HepG2 (cell line): ENCODE results near the gene CHKA. TPM values are rescaled to one million over a fixed set of nuclear protein-coding genes. Genes with fewer than 3 reads are reported as not detected.
A peak's percentile ranks its signal among the peaks of the same experiment; 100 is the strongest.

Source experiments
- ATAC-seq: fragments of 200-7000 bp; cut with Tn5 transposase; 3 replicates; pipeline ENCODE4 v1.9.1; 2020; ENCODE audit warnings: mild to moderate bottlenecking, moderate library complexity
- BruUV-seq: library from RNA; stranded (reverse); fragments of 400-500 nt; replicated peaks from 2 replicates; lab custom pipeline; 2021; lab: Mats Ljungman, UMichigan
- CTCF ChIA-PET: fragments of 300-600 bp; formaldehyde crosslinking; extraction: SDS; loops from one replicate; lab custom pipeline; 2021; ENCODE audit warnings: low total read pairs, inconsistent platforms, low intra/inter-chr PET ratio; lab: Yijun Ruan, JAX
- POLR2A ChIA-PET: fragments of 350-600 bp; sonication (Branson Sonifier 250); formaldehyde crosslinking; loops from one replicate; lab custom pipeline; 2020; ENCODE audit warnings: antibody characterized with exemption, inconsistent platforms; lab: Yijun Ruan, JAX
- DNase-seq: peaks from one replicate; pipeline ENCODE4 v3.0.0-alpha.2; 2015; ENCODE audit warnings: low spot score
- FAIRE-seq: peaks from 3 replicates; lab custom pipeline; 2011; peaks lifted over from hg19 to GRCh38; lab: Jason Lieb, UNC
- H2AFZ ChIP-seq: one replicate; pipeline ENCODE4 v1.6.1; 2011; ENCODE audit warnings: low read length, inconsistent platforms
- H3K27ac ChIP-seq: fragments of 300-600 bp; 3 replicates; pipeline ENCODE4 v1.8.0; 2011; ENCODE audit warnings: mixed run types, mild to moderate bottlenecking, mixed read lengths, low read length, inconsistent platforms; ENCODE audit not compliant: insufficient read depth; ENCODE audit errors: extremely low read length
- H3K27me3 ChIP-seq, 2 experiments: fragments of 200-600 bp in 1 of 2; 2 replicates in 1 of 2; 3 replicates in 1 of 2; pipeline versions ENCODE4 v1.6.0 to v1.8.0; 2011; ENCODE audit warnings: low read length in 2 of 2, mild to moderate bottlenecking in 2 of 2, moderate library complexity in 2 of 2, inconsistent platforms in 1 of 2; ENCODE audit not compliant: insufficient read depth in 2 of 2, control insufficient read depth in 1 of 2
- H3K36me3 ChIP-seq, 2 experiments: fragments of 200-600 bp in 1 of 2; replicated peaks in 1 of 2; 2 replicates in 1 of 2; 3 replicates in 1 of 2; pipeline versions ENCODE4 v1.5.1 to v1.8.0; 2011; ENCODE audit warnings: low read length in 2 of 2, inconsistent platforms in 1 of 2; ENCODE audit not compliant: insufficient read depth in 2 of 2, control insufficient read depth in 1 of 2
- H3K4me1 ChIP-seq: 2 replicates; pipeline ENCODE4 v1.5.1; 2012; ENCODE audit warnings: low read length, inconsistent platforms; ENCODE audit not compliant: insufficient read depth
- H3K4me2 ChIP-seq: 2 replicates; pipeline ENCODE4 v1.6.0; 2011; ENCODE audit warnings: low read depth, low read length, inconsistent platforms
- H3K4me3 ChIP-seq, 3 experiments: fragments of 200-600 bp in 1 of 3; sonication (generic), shearing (Covaris generic) in 1 of 3; replicated peaks in 1 of 3; 2 replicates each; pipeline ENCODE4 v1.5.1; 2011 to 2016; ENCODE audit warnings: low read length in 3 of 3, inconsistent platforms in 2 of 3, low read depth in 2 of 3, mild to moderate bottlenecking in 2 of 3, control low read depth in 1 of 3, mixed read lengths in 1 of 3; ENCODE audit not compliant: insufficient read depth in 1 of 3
- H3K79me2 ChIP-seq: one replicate; pipeline ENCODE4 v1.6.1; 2011; ENCODE audit warnings: low read length, inconsistent platforms; ENCODE audit not compliant: insufficient read depth
- H3K9ac ChIP-seq: 2 replicates; pipeline ENCODE4 v1.6.0; 2011; ENCODE audit warnings: mild to moderate bottlenecking, low read depth, low read length, inconsistent platforms; ENCODE audit not compliant: insufficient read depth
- H3K9me3 ChIP-seq: 2 replicates; pipeline ENCODE4 v1.5.1; 2012; ENCODE audit warnings: mild to moderate bottlenecking, low read length
- H4K20me1 ChIP-seq: 2 replicates; pipeline ENCODE4 v1.6.0; 2011; ENCODE audit warnings: inconsistent platforms, mild to moderate bottlenecking, low read length, moderate library complexity; ENCODE audit not compliant: insufficient read depth
- AGO2 ChIP-seq: fragments of 200-400 bp; formaldehyde crosslinking; optimal IDR thresholded peaks from 2 replicates; pipeline ENCODE3; 2017; ENCODE audit warnings: mild to moderate bottlenecking, low read depth, low read length, moderate library complexity
- FOXO1 ChIP-seq: sonication (generic); formaldehyde crosslinking; IDR thresholded peaks from 2 replicates; pipeline ENCODE4 v1.4.0; 2020; ENCODE audit warnings: missing genetic modification reagents
- HNRNPL ChIP-seq: fragments of 200-400 bp; formaldehyde crosslinking; IDR thresholded peaks from 2 replicates; pipeline ENCODE4 v1.6.1; 2017; ENCODE audit warnings: mild to moderate bottlenecking, low read depth, low read length
- KLF16 ChIP-seq, 2 experiments: sonication (generic) in 1 of 2; formaldehyde crosslinking in 1 of 2; IDR thresholded peaks; 2 replicates each; pipeline versions ENCODE4 v1.6.1 to v1.8.0; 2016 to 2023; ENCODE audit warnings: missing genetic modification reagents in 2 of 2, missing compliant biosample characterization in 1 of 2
- POLR2A ChIP-seq, 2 experiments: IDR thresholded peaks; 2 replicates each; pipeline ENCODE4 v1.6.1; 2011; ENCODE audit warnings: low read depth in 2 of 2, low read length in 2 of 2, mild to moderate bottlenecking in 1 of 2, moderate library complexity in 1 of 2; ENCODE audit not compliant: insufficient read depth in 1 of 2
- RBFOX2 ChIP-seq: fragments of 200-400 bp; formaldehyde crosslinking; IDR thresholded peaks from 2 replicates; pipeline ENCODE4 v1.6.1; 2017; ENCODE audit warnings: low read depth, mild to moderate bottlenecking, low read length
- ZNF839 ChIP-seq: sonication (generic); formaldehyde crosslinking; IDR thresholded peaks from 2 replicates; pipeline ENCODE4 v1.4.0; 2020; ENCODE audit warnings: missing genetic modification reagents, mild to moderate bottlenecking, borderline replicate concordance
- WGBS: methylation state at CpG from one replicate; pipeline ENCODE4 v1.1.6; 2017; ENCODE audit warnings: low lambda C conversion rate; 5-methylcytosine and 5-hydroxymethylcytosine counted together
- in situ Hi-C: cut with HindIII; loops from 2 replicates; pipeline ENCODE4 v1.10.0; 2017; ENCODE audit warnings: low pct_unique_long_range_greater_than_20kb; ENCODE audit not compliant: extremely low pct_ligation_motif_present
- intact Hi-C: fragments of 100-400 bp; cut with micrococcal nuclease; formaldehyde crosslinking; loops from one replicate; pipeline ENCODE4 v1.10.0; 2022; ENCODE audit not compliant: unreplicated experiment
- polyA plus RNA-seq, 8 experiments: library from polyadenylated mRNA; depleted of rRNA in 3 of 8; stranded (reverse) in 7 of 8; unstranded in 1 of 8; fragments of >200 nt; fragmentation: Illumina TruSeq in 4 of 8; extraction: Trizol in 4 of 8; gene quantifications; 2 replicates each; pipeline versions ENCODE4 v1.2.1 to v1.2.3, GENCODE V29; 2011 to 2016; ENCODE audit warnings: low read depth in 4 of 8, missing spikeins in 1 of 8, mixed read lengths in 1 of 8; ENCODE audit not compliant: insufficient read depth in 1 of 8
- total RNA-seq, 5 experiments: library from RNA; depleted of rRNA; stranded (reverse); fragments of >200 nt; fragmentation: Illumina TruSeq; extraction: Trizol; gene quantifications; 2 replicates each; pipeline ENCODE4 v1.2.3, GENCODE V29; 2016; ENCODE audit warnings: low read depth in 1 of 5

Gene CHKA
- total and polyA plus RNA-seq, 2 of the 13 experiments (the other 11 are each of a cell fraction or from before 2014, with no cell fraction given), result 71.6 to 92.7 TPM

DNA sequence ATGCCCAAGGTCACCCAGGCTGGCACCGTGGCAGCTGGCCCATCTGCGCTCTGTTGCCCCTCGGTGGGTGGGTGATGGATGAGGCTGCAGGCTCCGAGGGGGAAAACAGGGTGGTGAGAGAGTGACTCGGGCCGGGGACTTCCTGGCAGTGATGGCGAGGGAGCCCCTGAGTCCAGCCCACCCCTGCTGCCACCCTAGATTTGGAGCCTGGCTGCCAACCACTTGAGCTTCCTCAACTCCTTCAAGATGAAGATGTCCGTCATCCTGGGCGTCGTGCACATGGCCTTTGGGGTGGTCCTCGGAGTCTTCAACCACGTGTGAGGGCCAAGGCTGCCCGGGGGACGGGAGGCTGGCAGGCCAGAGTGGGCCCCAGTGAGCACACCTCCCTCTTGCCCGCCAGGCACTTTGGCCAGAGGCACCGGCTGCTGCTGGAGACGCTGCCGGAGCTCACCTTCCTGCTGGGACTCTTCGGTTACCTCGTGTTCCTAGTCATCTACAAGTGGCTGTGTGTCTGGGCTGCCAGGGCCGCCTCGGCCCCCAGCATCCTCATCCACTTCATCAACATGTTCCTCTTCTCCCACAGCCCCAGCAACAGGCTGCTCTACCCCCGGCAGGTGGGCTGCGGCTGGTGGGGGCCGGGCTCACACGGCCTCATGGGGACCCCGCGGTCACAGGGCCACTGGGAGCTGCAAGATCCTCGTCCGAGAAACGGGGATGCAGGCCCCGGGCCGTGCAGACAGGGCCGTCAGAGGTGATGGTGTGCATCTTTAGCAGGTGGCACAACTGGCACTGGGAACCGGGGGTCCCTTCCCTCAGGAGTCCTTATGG is 72.3 kb downstream of the CHKA start:
- FAIRE-seq (no peak), ATAC-seq (no peak; the same call in 2 of the 3 replicates), DNase-seq (no peak)
- Histone ChIP-seq H3K9ac (no peak overlapping the region), H3K4me1 (no peaks in the 10 kb centered on the region), H3K36me3 (peaks cover 16 to 39% of the 10 kb centered on the region in 2 experiments), H4K20me1 (peaks cover 5% of the 10 kb centered on the region; the same call in 1 of the 2 replicates), H3K4me2 (no peak overlapping the region), H3K27ac (no peak overlapping the region), H2AFZ (no peak overlapping the region), H3K79me2 (no peaks in the 10 kb centered on the region), H3K4me3 (no peak overlapping the region), H3K9me3 (no peaks in the 10 kb centered on the region), H3K27me3 (no peaks in the 10 kb centered on the region)
- 96% methylated on average over 21 of the region's 35 CpGs for WGBS
- ChIA-PET POLR2A (no interaction called here), CTCF (no interaction called here)
- intact Hi-C loops, result no loop called here
- TF ChIP-seq RBFOX2, result 0 out of 2 replicates have a peak, but pooled peaks have one; percentile 23
- peak; percentile 16 for TF ChIP-seq AGO2
- no peak for TF ChIP-seq ZNF839 (CRISPR knock-in tag)
- peak; percentile 68; the same call in 1 of the 2 replicates for TF ChIP-seq HNRNPL
- no TSS peak for BruUV-seq
- in situ Hi-C loops, result no loop called here

DNA sequence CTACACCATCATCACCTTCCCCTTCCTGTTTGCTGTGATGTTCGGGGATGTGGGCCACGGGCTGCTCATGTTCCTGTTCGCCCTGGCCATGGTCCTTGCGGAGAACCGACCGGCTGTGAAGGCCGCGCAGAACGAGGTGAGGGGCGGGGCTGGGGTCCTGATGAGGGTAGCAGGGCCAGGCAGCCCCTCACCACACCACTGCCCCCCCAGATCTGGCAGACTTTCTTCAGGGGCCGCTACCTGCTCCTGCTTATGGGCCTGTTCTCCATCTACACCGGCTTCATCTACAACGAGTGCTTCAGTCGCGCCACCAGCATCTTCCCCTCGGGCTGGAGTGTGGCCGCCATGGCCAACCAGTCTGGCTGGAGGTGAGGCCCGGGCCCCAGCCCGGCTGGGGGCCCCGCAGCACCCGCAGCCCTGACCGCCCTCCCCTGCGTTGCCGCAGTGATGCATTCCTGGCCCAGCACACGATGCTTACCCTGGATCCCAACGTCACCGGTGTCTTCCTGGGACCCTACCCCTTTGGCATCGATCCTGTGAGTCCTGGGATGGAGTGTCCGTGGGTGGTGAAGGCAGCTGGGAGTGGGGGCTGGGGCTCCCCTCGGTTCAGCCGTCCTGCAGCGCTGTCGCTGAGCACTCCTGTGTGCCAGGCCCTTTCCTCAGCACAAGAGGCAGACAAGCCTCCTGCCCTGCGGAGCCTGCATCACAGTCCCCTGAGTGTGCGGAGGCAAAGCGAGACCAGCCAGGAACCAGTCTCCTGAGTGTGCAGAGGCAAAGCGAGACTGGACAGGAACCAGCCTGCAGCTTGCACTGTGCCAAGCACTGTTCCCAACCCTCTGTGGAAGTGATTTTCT is 73.5 kb downstream of the CHKA start:
- no peak overlapping the region for H3K9ac ChIP-seq
- H3K4me3 ChIP-seq, result no peak overlapping the region
- DNase-seq (no peak), FAIRE-seq (no peak), ATAC-seq (no peak)
- 96% methylated on average over 26 of the region's 37 CpGs for WGBS
- H3K4me2 ChIP-seq, result no peak overlapping the region
- no peaks in the 10 kb centered on the region for H3K79me2 ChIP-seq
- no peak overlapping the region for H2AFZ ChIP-seq
- TF ChIP-seq AGO2 (peak; percentile 33), KLF16 (CRISPR knock-in tag; IDR thresholded peaks at IDR 0.05) (no peak), POLR2A (IDR thresholded peaks at IDR 0.05; ENCODE audit: insufficient read depth in 1 of 2, low read depth in 2 of 2, low read length in 2 of 2) (0 out of 4 replicates have a peak, but pooled peaks of 1 of the 2 experiments have one; percentile 25), FOXO1 (CRISPR knock-in tag) (no peak), RBFOX2 (peak; percentile 48)
- H3K9me3 ChIP-seq, result no peaks in the 10 kb centered on the region
- intact Hi-C loops (no loop called here), in situ Hi-C loops (no loop called here)
- H3K27ac ChIP-seq, result no peak overlapping the region
- no peaks in the 10 kb centered on the region for H3K27me3 ChIP-seq
- H4K20me1 ChIP-seq, result peaks cover 5% of the 10 kb centered on the region; the same call in 1 of the 2 replicates
- POLR2A ChIA-PET, result no interaction called here
- H3K36me3 ChIP-seq, result peaks cover 11 to 29% of the 10 kb centered on the region in 2 experiments; a peak in 4 of 5 replicates
- CTCF ChIA-PET, result no interaction called here
- BruUV-seq, result no TSS peak
- H3K4me1 ChIP-seq, result no peaks in the 10 kb centered on the region
